ENCODE results near the gene FBRSL1. TPM values are rescaled to one million over a fixed set of nuclear protein-coding genes. Genes with fewer than 3 reads are reported as not detected.

The FBRSL1 gene
- 7.7 and 11.2 TPM in 2 replicates for total RNA-seq

GRCh38 chr12:132489602-132490266 is at the start of gene FBRSL1:
FBRSL1 (plus strand) TSS chr12:132490151.

Other genes with a start within 250 kb of the FBRSL1 start
- gene GALNT9, start 160.6 kb upstream of the FBRSL1 start, total RNA-seq, result 0.59 and 0.81 TPM in 2 replicates
- gene LRCOL1, start 120.4 kb downstream of the FBRSL1 start, total RNA-seq, result not detected in 2 replicates
- gene P2RX2, start 128.6 kb downstream of the FBRSL1 start, total RNA-seq, result not detected in 2 replicates
- gene POLE, start 197.2 kb downstream of the FBRSL1 start, total RNA-seq, result 6.7 and 12.4 TPM in 2 replicates
- 17.2 and 24.9 TPM in 2 replicates for gene PXMP2, start 197.4 kb downstream of the FBRSL1 start, total RNA-seq
- gene PGAM5, start 220.7 kb downstream of the FBRSL1 start, total RNA-seq, result 14.8 and 17.5 TPM in 2 replicates

All from cardiac ventricle fibroblast (primary cell).